ENCODE results near the gene BRD7. TPM values are rescaled to one million over a fixed set of nuclear protein-coding genes. Genes with fewer than 3 reads are reported as not detected.

Gene BRD7
- polyA plus RNA-seq = 10 to 100 TPM; 15.7 to 42.7 (median 39.8) TPM

DNA sequence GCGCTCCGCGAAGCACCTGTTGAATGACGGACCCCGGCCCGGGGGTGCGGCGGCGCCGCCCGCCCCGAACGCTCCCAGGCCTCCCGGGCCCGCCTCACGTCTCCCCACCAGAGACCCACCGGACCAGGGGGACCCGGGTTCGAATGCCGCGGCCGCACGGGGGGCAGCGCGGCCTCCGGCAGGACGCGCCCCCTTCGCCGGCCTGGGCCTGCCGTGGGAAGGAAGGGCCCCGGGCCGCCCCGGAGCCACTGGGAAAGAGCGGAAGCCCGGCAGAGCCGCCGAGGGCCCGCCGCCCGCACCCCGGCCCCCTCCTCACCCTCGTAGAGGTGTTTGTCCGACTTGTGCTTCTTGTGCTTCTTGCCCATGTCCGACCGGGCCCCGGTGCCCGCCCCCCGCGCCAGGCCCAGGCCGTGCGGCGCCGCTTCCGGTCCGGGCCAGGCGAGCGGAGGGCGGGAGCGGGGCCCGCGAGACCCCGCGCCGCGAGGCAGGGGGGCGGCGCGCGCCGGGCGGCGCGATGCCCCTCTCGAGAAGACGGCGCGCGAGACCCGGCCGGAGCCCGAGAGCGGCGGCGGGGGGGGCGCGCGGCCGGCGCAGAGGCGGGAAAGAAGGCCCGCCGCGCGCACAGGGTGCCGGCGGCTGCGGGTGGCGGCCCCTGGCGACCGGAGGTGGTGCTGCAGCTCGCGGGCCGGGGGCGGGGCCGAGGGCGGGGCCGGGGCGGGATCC, at the start of gene BRD7:
TSS of gene BRD7 (minus strand) at position 579 of the 723 bp plus-strand sequence. CDS start at position 365, 214 bp downstream.
- Mint-ChIP-seq H3K27ac (peak within 1 kb of the TSS; percentile 86 to 97 (median 94)), H3K9me3 (no peaks in the 10 kb centered on the region), H3K4me1 (peaks cover 52 to 54% of the 10 kb centered on the region in 2 donors), H3K36me3 (peaks cover 7 to 9% (median 9%) of the 10 kb centered on the region in 3 donors), H3K27me3 (ENCODE audit: low read depth in 3 of 3) (peaks cover 1 to 4% (median 1%) of the 10 kb centered on the region in 3 donors), H3K4me3 (peak within 1 kb of the TSS; percentile 89 to 95 (median 90))
- DNase-seq = peak; percentile 69 to 79 (median 77)

DNA sequence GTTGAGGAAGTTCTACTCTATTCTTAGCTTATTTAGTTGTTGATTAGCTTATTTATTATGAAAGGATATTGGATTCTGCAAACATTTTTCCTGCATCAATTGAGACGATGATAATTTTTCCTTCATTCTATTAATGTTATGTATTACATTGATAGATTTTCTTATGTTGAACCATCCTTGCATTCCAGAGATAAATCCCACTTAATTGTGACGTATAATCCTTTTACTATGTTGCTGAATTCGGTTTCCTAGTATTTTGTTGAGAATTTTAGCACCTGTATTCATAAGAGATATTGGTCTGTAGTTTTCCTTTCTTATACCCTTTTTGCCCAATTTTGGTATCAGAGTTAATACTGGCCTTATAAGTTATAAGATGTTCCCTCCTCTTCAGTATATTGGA, 47.6 kb upstream of the BRD7 start:
- no peak for DNase-seq
- Mint-ChIP-seq H3K36me3 (peaks cover 9 to 38% (median 21%) of the 10 kb centered on the region in 3 donors), H3K27me3 (ENCODE audit: low read depth in 3 of 3) (peaks cover 5 to 31% (median 7%) of the 10 kb centered on the region in 3 donors), H3K27ac (no peak overlapping the region), H3K4me1 (peaks cover 3 to 8% of the 10 kb centered on the region in 2 donors), H3K9me3 (peaks cover 40 to 58% (median 49%) of the 10 kb centered on the region in 6 donors), H3K4me3 (no peak overlapping the region)

DNA sequence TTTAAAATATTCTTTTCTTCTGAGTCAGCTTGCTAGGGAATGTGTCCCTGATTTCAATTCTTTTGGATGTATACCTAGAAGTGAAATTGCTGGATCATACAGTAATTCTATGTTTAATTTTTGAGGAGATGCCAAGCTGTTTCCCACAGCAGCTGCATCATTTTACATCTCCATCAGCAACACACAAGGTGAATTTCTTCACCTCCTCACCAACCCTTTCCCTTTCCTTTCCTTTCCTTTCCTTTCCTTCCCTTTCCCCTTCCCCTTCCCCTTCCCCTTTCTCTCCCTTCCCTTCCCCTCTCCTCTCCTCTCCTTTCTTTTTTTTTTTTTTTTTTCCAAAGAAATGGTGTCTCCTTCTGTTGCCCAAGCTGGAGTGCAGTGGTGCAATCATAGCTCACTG, 45.4 kb upstream of the BRD7 start:
- H3K4me1 Mint-ChIP-seq = peaks cover 3 to 9% of the 10 kb centered on the region in 2 donors
- no peak overlapping the region for H3K27ac Mint-ChIP-seq
- no peak overlapping the region for H3K4me3 Mint-ChIP-seq
- peaks cover 24 to 38% (median 36%) of the 10 kb centered on the region in 6 donors for H3K9me3 Mint-ChIP-seq
- no peak for DNase-seq
- H3K36me3 Mint-ChIP-seq = peaks cover 9 to 27% (median 14%) of the 10 kb centered on the region in 3 donors
- H3K27me3 Mint-ChIP-seq (ENCODE audit: low read depth in 3 of 3) = peaks cover 3 to 21% (median 5%) of the 10 kb centered on the region in 3 donors

DNA sequence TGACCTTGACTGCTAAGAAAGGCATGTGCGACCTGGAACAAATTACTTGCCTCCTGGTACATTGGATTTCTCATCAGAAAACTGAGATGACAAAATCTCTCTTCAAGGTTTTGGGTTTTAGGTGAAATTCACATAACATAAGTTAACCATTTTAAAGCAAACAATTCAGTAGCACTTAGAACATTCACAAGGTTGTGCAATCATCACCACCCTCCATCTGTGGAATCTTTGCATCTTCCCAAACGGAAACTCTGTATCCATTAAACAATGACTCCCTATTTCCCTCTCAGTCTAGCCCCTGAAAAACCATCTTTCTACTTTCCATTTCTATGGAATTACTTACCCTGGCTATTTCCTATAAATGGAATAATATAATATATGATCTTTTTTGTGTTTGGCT, 42.2 kb upstream of the BRD7 start:
- Mint-ChIP-seq H3K4me3 (no peak overlapping the region), H3K4me1 (peaks cover 3 to 9% of the 10 kb centered on the region in 2 donors), H3K36me3 (peaks cover 0 to 4% (median 3%) of the 10 kb centered on the region in 3 donors), H3K27me3 (ENCODE audit: low read depth in 3 of 3) (peaks cover 0 to 5% (median 0%) of the 10 kb centered on the region in 3 donors), H3K27ac (no peak overlapping the region), H3K9me3 (peaks cover 3 to 7% (median 6%) of the 10 kb centered on the region in 6 donors)
- DNase-seq = no peak

DNA sequence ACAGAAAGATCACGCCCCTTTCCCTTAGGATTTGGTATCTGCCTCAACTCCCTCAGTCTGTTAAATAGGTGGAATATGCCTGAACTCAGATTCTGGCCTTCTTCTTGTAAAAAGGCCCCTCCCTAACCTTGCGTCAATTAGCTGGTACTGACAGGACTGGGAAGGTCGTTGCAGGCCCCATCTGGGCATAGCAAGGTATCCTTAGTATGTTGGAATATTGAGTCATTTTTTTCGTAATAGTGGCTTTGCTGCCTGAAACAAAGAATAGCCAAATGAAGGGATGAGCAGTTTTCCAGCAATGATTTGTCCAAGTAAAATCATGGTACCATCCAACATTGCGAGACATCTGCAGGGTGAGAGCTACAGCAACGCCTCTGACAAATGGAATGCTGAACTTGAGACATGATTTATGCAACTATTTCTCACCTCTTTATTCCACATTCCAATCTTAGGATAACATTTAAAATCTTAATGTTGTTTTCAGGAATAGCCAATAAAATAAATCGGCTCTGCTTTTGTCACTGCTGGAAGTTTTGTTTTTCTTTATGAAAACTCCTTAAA, 39.3 kb upstream of the BRD7 start:
- Mint-ChIP-seq H3K36me3 (no peaks in the 10 kb centered on the region), H3K4me1 (peaks cover 3 to 9% of the 10 kb centered on the region in 2 donors), H3K4me3 (no peak overlapping the region), H3K27me3 (ENCODE audit: low read depth in 3 of 3) (peaks cover 0 to 3% (median 3%) of the 10 kb centered on the region in 3 donors), H3K9me3 (no peaks in the 10 kb centered on the region), H3K27ac (no peak overlapping the region)
- DNase-seq = no peak

DNA sequence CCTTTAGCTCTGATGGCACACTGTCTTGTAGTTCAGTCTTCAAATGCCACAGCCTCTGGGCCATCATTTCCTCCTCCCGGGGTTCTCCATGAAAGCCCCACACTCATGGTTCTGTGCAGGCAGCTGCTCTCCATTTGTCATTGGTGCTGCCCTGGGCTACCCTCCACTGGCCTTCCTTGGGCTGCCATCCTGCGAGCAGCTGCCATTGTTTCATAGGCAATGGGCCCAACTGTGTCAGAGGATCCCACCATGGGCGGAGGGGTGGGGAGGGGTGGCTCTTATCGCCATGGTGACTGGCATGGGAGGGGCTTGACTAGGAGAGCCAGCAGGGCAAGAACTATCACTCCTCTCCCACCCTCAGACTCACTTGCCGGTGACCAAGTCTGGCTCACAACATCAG, 38.6 kb upstream of the BRD7 start:
- Mint-ChIP-seq H3K4me1 (peaks cover 3 to 9% of the 10 kb centered on the region in 2 donors), H3K36me3 (no peaks in the 10 kb centered on the region), H3K4me3 (no peak overlapping the region), H3K9me3 (no peaks in the 10 kb centered on the region), H3K27ac (no peak overlapping the region), H3K27me3 (ENCODE audit: low read depth in 3 of 3) (peaks cover 0 to 3% (median 3%) of the 10 kb centered on the region in 3 donors)
- DNase-seq = no peak

DNA sequence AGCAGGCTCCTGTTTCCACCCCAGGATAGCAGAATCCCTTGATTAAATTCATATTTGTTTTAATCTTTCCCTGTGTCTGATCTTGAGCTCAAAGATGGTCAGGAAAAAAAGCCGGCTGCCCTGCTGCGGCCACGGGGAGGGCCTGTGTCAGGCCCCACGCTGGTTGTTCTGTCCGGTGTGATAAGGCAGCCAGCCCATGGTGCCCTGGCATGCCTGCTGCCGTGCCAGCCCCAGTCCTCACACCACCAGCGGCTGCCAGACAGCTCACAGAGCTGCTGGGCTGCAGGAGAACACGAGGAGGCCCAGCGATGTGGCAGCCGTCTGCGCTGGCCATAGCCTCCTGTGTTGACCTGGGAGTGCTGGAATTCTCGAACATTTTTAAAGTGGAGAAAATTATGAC, 34.7 kb upstream of the BRD7 start:
- no peak for DNase-seq
- Mint-ChIP-seq H3K9me3 (no peaks in the 10 kb centered on the region), H3K36me3 (no peaks in the 10 kb centered on the region), H3K4me3 (no peak overlapping the region), H3K27me3 (ENCODE audit: low read depth in 3 of 3) (peaks cover 2 to 4% (median 3%) of the 10 kb centered on the region in 3 donors), H3K4me1 (peaks cover 3 to 4% of the 10 kb centered on the region in 2 donors), H3K27ac (no peak overlapping the region)

DNA sequence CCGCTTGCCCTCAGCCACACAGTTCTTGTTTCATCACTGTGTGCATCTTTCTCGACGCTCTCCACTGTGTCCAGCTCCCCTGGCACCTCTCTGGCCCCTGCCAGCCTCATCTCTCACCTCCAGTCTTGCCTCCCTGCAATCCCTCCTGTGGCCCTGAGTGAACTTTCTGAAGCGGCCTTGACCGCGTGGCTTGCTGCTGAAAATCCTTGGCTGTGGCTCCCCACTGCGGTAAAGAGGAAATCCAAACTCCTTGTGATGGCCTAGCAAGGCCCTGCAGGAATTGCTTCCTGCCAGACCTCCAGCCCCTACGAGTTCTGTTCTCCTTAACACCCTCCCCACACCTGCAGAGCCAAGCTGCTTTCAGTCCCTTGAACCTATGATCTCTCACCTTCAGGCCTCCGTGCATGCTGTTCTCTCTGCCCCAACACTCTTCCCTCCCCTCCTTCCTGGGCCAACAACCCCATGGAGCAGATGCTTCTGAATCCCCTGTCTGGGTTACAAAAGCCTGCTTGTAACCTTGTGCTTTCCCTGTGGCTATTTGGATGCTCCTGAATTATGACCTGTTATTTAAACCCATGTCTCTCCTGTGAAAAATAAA, 33.6 kb upstream of the BRD7 start:
- no peaks in the 10 kb centered on the region for H3K9me3 Mint-ChIP-seq
- peaks cover 2 to 4% (median 3%) of the 10 kb centered on the region in 3 donors for H3K27me3 Mint-ChIP-seq (ENCODE audit: low read depth in 3 of 3)
- no peaks in the 10 kb centered on the region for H3K36me3 Mint-ChIP-seq
- no peak overlapping the region for H3K27ac Mint-ChIP-seq
- no peak overlapping the region for H3K4me3 Mint-ChIP-seq
- H3K4me1 Mint-ChIP-seq = peaks cover 4 to 5% of the 10 kb centered on the region in 2 donors
- no peak for DNase-seq

DNA sequence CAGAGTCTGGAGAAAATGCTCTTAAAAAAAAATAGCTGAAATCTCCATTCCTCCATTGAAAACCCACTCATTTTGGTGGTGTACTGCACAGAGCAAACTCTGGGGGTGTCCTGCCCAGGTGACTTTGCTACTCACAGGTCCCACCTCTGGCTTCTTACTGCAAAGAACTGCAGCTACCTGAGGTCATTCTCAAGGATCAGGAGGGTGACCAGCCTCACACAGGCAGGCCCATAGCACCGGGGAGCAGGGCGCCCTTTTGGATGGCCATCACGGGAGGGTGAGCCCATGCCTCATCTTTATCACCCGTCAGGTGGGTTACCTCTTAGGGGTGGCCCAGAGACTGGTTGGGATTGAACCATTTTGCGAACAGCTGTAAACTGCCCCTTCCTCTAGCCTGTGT, 32.6 kb upstream of the BRD7 start:
- Mint-ChIP-seq H3K27ac (no peak overlapping the region), H3K4me3 (no peak overlapping the region), H3K36me3 (no peaks in the 10 kb centered on the region), H3K4me1 (peaks cover 4 to 5% of the 10 kb centered on the region in 2 donors), H3K27me3 (ENCODE audit: low read depth in 3 of 3) (peaks cover 2 to 6% (median 3%) of the 10 kb centered on the region in 3 donors), H3K9me3 (no peaks in the 10 kb centered on the region)
- DNase-seq = no peak

DNA sequence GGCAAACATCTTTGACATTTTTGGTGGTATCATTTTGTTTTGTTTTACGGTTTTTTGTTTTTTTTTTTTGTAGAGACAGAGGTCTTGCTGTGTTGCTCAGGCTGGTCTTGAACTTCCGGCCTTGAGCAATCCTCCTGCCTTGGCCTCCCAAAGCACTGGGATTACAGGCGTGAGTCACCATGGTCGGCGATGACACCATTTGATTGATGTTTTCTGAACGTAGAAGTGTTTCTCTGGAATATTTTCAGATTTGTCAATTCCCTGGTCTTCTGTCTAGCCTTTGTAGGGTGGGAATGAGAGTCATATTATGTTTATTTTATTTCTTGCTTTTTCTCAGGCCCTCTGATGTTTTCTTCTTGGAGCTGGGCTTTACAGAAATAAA, 32.2 kb upstream of the BRD7 start:
- DNase-seq = no peak
- Mint-ChIP-seq H3K36me3 (no peaks in the 10 kb centered on the region), H3K9me3 (no peaks in the 10 kb centered on the region), H3K27me3 (ENCODE audit: low read depth in 3 of 3) (peaks cover 2 to 6% (median 3%) of the 10 kb centered on the region in 3 donors), H3K4me1 (peaks cover 5 to 6% of the 10 kb centered on the region in 2 donors), H3K27ac (no peak overlapping the region), H3K4me3 (no peak overlapping the region)

DNA sequence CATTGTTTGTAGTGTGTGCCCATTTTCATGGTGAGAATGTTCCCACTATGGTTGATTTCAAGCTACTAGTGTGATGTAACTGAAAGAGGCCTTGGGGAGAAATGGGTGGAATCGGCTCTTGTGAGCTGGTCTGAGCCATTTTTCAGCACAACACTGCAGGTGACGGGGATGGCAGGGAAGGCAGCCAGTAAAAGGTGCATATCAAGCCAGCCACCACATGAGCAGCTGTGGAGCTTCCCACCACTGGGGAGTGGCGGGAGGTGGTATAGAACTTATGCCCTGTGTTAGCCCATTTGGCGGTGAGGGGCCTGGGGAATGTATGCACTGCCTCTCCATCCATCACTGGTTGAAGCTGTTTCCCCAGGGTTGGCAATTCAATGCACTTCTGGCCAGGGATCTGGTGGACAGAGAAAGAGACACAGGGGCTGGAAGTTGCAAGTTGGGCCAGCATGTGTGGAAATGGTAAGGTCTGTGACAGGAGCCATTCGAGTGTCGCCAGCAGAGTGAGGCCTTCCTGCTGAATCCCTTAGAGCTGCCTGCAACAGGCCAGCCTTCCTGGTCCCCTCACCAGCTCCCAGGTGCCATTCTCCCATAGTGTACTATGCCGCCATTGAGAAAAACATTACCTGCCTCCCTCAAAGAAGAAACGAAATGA, 31.7 kb upstream of the BRD7 start:
- Mint-ChIP-seq H3K4me3 (no peak overlapping the region), H3K36me3 (no peaks in the 10 kb centered on the region), H3K4me1 (peaks cover 5 to 9% of the 10 kb centered on the region in 2 donors), H3K27me3 (ENCODE audit: low read depth in 3 of 3) (peaks cover 2 to 6% (median 3%) of the 10 kb centered on the region in 3 donors), H3K27ac (peak overlapping the region in 1 of 6 donors; percentile 59), H3K9me3 (no peaks in the 10 kb centered on the region)
- DNase-seq = no peak

DNA sequence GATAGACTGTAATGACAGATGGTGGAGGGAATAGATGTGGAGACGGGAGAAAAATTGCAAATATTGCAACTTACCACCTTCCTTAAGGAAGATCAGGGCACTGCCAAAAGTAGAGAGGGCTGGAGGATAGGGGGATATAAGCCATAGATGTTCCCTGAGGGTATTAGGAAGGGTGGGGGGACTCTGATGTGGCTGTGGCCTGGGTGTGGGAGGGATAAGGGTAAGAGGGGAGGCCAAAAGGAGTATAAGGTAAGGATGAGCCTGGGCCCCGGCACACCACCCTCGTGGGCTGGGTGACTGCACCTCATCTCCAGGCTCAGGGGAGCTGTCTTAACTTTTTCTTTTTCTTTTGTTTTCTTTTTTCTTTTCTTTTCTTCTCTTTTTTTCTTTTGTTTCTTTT, 30.6 kb upstream of the BRD7 start:
- H3K27me3 Mint-ChIP-seq (ENCODE audit: low read depth in 3 of 3) = peaks cover 2 to 6% (median 3%) of the 10 kb centered on the region in 3 donors
- DNase-seq = no peak
- H3K9me3 Mint-ChIP-seq = no peaks in the 10 kb centered on the region
- peaks cover 5 to 13% of the 10 kb centered on the region in 2 donors for H3K4me1 Mint-ChIP-seq
- peak overlapping the region in 1 of 6 donors; percentile 65 for H3K27ac Mint-ChIP-seq
- H3K4me3 Mint-ChIP-seq = no peak overlapping the region
- no peaks in the 10 kb centered on the region for H3K36me3 Mint-ChIP-seq

DNA sequence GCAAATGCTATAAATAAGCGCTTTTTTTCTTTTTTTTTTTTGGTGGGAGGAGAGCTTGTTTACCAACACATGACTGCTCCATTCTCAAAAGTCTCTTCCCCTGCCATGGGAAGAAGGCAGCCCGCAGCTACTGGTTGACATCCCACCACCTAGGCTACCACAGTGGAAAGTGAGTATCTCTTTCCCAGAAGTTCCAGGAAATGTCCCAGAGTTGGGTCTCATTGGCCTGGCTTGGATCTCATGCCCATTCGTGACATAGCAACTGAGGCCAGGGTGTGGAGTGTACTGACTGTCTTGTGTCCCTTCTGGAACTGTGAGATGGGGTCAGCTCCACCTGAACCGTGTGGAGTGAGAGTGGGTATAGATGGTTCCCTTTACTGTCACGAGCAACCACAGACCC, 29.5 kb upstream of the BRD7 start:
- no peaks in the 10 kb centered on the region for H3K9me3 Mint-ChIP-seq
- DNase-seq = no peak
- no peak overlapping the region for H3K27ac Mint-ChIP-seq
- no peak overlapping the region for H3K4me3 Mint-ChIP-seq
- no peaks in the 10 kb centered on the region for H3K36me3 Mint-ChIP-seq
- H3K4me1 Mint-ChIP-seq = peaks cover 5 to 13% of the 10 kb centered on the region in 2 donors
- peaks cover 2 to 5% (median 3%) of the 10 kb centered on the region in 3 donors for H3K27me3 Mint-ChIP-seq (ENCODE audit: low read depth in 3 of 3)
